GM19467 (cell line): Measurements from ENCODE around the gene GPC3.
"Not testable (repeated sequence)": the region's sequence is repeated elsewhere in the genome, so short reads cannot be mapped to it uniquely, and the experiment has no call there.

Experiments used
- ATAC-seq: cut with Tn5 transposase; IDR thresholded peaks from one replicate; pipeline ENCODE4 v1.9.1; 2021; ENCODE audit warnings: mild to moderate bottlenecking, moderate library complexity; ENCODE audit not compliant: unreplicated experiment

GPC3 gene

GRCh38 chrX:133905305-133905704 lies 80.1 kb downstream of the GPC3 start:
- ATAC-seq: no peak

- ATAC-seq: no peak
Observed at GRCh38 chrX:133897593-133898163, 87.7 kb downstream of the GPC3 start.

DNA sequence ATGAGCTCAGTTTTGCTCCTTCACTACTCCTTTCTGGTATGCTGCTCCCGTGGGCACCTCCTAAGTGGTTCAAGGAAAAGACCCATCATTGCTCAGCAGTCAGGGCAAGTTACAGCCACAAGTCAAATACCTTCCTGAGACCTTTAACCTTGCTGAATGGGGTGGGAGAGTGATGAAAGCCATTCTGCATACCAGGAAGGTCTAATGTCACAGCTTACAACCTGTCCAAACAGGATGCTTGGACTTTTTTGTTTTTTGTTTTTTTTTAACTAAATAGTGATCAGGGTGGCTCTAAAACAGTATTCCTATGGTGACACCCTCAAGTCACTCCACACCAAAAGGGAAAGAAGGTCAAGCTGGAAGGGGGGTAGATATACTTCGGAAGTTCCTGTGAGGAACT lies 93.1 kb downstream of the GPC3 start:
- ATAC-seq: no peak

- ATAC-seq: no peak
Observed at GRCh38 chrX:133888984-133889383, 96.4 kb downstream of the GPC3 start.

GRCh38 chrX:133888084-133888483 lies 97.3 kb downstream of the GPC3 start:
- not testable (repeated sequence) for ATAC-seq

GRCh38 chrX:133884430-133885394 lies 100.7 kb downstream of the GPC3 start:
- no peak for ATAC-seq

- no peak for ATAC-seq
Observed at GRCh38 chrX:133881893-133882292, 103.5 kb downstream of the GPC3 start.

GRCh38 chrX:133881007-133881406 lies 104.4 kb downstream of the GPC3 start:
- ATAC-seq: no peak

DNA sequence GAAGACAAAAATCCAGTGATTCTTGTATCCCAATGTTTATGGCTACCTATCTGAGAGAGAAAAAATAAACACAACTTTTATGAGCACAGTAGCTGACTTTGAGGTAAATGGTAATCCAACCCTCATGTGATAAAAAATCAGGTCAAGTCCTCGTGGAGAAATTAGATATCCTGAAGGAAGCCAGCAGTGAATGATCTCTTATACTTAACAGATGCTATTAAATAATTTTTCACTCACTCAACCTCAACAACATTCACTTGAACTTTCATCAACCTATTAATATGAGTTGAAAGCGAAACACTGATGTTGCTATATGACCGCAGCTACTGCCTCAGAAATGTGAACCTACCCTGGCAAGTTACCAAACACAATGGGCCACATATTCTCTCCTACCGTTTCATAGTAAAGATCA lies 105.4 kb downstream of the GPC3 start:
- ATAC-seq: no peak

DNA sequence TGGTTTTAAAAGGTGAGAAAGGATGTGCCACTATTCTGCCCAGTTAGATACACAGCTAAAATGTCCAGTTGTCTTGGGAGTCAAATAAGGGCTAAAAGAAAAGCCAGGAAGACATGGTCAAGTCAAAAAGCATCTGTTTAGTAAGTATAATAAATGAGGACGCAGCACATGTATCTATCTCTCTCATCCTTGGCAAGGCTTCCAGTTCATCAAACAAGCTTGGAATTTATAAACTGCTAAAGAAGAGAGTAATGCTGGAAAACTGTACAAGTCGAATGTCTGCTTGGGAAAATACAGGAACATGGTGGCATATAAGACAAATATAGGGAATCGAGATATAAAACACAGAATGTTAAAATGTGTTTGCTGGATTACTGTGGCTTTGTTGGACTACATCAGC lies 106.7 kb downstream of the GPC3 start:
- no peak for ATAC-seq

DNA sequence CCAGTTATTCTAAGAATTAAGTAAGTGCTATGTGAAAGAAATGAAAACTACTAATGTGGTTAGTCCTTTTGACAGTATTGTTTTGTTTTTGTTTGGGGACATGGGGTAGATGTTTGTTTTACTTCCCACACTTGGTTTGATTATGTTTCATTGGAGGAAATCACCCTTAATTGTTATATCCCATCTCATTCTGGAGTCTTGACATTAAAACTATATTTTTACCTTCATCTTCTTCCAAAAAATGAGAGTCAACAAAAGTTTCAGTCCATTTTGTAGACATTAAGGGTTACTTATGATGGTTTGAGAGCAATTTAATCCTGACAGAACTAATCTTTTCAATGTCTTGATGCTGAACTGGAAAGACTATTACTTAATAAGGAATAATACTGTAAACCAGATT lies 108.7 kb downstream of the GPC3 start:
- ATAC-seq: no peak

GRCh38 chrX:133869270-133869669 lies 116.1 kb downstream of the GPC3 start:
- ATAC-seq: no peak

DNA sequence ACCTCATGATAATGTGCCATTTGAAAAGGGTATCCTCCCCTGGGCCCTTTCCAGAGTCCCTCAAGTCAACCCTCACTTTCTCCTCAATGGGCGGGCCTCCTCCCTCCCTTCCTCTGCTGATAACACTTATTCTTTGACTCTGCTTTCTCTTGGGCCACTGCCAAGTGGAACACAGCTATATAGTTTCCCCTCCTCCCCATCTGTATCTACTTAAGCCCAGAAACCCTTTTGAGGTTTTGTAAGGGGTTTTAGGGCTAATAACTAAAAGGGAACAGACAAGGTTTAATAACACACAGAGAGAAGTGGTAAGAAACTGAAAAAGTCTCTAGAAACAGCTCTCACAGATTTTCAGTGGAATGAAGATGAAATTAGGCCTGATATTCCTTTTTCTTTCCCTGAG lies 116.7 kb downstream of the GPC3 start:
- ATAC-seq: no peak

GRCh38 chrX:133868250-133868649 lies 117.1 kb downstream of the GPC3 start:
- no peak for ATAC-seq

- ATAC-seq: no peak
Observed at GRCh38 chrX:133865761-133866471, 119.5 kb downstream of the GPC3 start.

- no peak for ATAC-seq
Observed at GRCh38 chrX:133864236-133864635, 121.2 kb downstream of the GPC3 start.

GRCh38 chrX:133859860-133860259 lies 125.5 kb downstream of the GPC3 start:
- ATAC-seq: no peak

DNA sequence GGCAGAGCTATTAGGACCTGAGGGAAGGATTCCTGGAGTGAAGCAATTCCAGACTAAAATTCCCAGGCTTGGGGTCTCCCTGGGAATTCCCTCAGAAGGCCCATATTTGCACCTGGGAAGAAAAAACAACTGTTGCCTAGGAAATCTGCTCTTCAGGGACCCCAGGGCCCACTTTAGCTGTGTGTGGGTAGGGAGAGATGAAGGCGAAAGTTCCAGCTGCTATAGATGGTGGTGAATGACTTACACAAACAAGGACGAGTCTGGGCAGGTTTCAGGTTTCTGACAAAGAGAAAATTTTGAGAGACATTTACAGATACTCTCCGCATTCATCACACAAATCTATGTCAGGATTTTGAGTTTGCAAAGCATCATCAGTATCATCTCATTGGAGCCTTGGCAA lies 126.1 kb downstream of the GPC3 start:
- ATAC-seq: no peak

- no peak for ATAC-seq
Observed at GRCh38 chrX:133857640-133858269, 127.6 kb downstream of the GPC3 start.

DNA sequence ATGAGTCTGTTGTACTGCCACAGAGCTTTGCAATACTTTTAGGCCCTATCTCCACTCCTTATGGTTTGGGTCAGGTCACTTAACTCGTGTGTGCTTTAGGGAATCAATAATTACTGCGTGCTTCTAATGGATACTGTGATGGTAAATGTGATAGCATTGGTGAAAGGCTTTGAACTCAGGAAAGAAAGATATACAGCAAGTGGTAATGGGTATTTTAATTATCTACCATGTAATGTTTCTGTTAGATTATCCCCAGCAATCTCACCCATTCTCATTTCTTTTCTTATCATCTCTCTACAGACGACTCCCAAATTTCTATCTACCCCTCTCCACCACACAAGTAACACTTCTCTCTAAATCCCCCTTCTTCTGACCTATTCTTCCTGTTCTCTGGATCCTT lies 128.6 kb downstream of the GPC3 start:
- ATAC-seq: no peak

- no peak for ATAC-seq
Observed at GRCh38 chrX:133854290-133854689, 131.1 kb downstream of the GPC3 start.
